K562 (cell line): ENCODE measurements around the gene AHCYL1. TPM values are rescaled to one million over a fixed set of nuclear protein-coding genes. Genes with fewer than 3 reads are reported as not detected.

Experiments used
- ATAC-seq: fragments of 200-7000 bp; cut with Tn5 transposase; 3 replicates; pipeline ENCODE4 v1.9.1; 2020; ENCODE audit warnings: moderate library complexity
- BruUV-seq: library from RNA; stranded (reverse); fragments of 400-500 nt; replicated peaks from 2 replicates; lab custom pipeline; 2021; lab: Mats Ljungman, UMichigan
- CTCF ChIA-PET: fragments of 300-600 bp; formaldehyde crosslinking; extraction: SDS; loops from one replicate; lab custom pipeline; 2021; ENCODE audit warnings: low intra/inter-chr PET ratio; lab: Yijun Ruan, JAX
- POLR2A ChIA-PET: fragments of 300-600, 350-650 bp; sonication (Branson Sonifier 250); formaldehyde crosslinking; extraction: SDS; loops from one replicate; lab custom pipeline; 2021; ENCODE audit warnings: antibody characterized with exemption, inconsistent platforms; lab: Yijun Ruan, JAX
- DNase-seq, 4 experiments: peaks; one replicate each; pipeline versions ENCODE4 v3.0.0 to v3.0.0-alpha.2; 2011 to 2018; ENCODE audit warnings: low spot score in 3 of 4, mixed read lengths in 3 of 4; ENCODE audit errors: extremely low read depth in 1 of 4
- FAIRE-seq: peaks from 2 replicates; lab custom pipeline; 2011; peaks lifted over from hg19 to GRCh38; lab: Jason Lieb, UNC
- H2AFZ ChIP-seq: 2 replicates; pipeline ENCODE4 v1.6.0; 2011; ENCODE audit warnings: low read depth, low read length, control low read depth, inconsistent platforms
- H3K27ac ChIP-seq: fragments of 200-600 bp; 3 replicates; pipeline ENCODE4 v1.8.0; 2011; ENCODE audit warnings: low read depth, mild to moderate bottlenecking, control low read depth, inconsistent platforms, low read length, moderate library complexity, mixed read lengths; ENCODE audit errors: extremely low read depth
- H3K27me3 ChIP-seq, 2 experiments: fragments of 300-600 bp in 1 of 2; 2 replicates in 1 of 2; 3 replicates in 1 of 2; pipeline versions ENCODE4 v1.6.0 to v1.8.0; 2011; ENCODE audit warnings: inconsistent platforms in 2 of 2, low read length in 2 of 2, mild to moderate bottlenecking in 1 of 2, mixed read lengths in 1 of 2, moderate library complexity in 1 of 2; ENCODE audit not compliant: control insufficient read depth in 2 of 2, insufficient read depth in 2 of 2
- H3K36me3 ChIP-seq: fragments of 300-600 bp; 3 replicates; pipeline ENCODE4 v1.8.0; 2011; ENCODE audit warnings: mild to moderate bottlenecking, low read length, inconsistent platforms; ENCODE audit not compliant: control insufficient read depth, insufficient read depth
- H3K4me1 ChIP-seq, 2 experiments: fragments of 200-600 bp in 1 of 2; replicated peaks in 1 of 2; 2 replicates in 1 of 2; 3 replicates in 1 of 2; pipeline versions ENCODE4 v1.5.1 to v1.8.0; 2011; ENCODE audit warnings: inconsistent platforms in 2 of 2, low read length in 2 of 2, mild to moderate bottlenecking in 1 of 2, mixed read lengths in 1 of 2, moderate library complexity in 1 of 2; ENCODE audit not compliant: control insufficient read depth in 2 of 2, insufficient read depth in 2 of 2
- H3K4me2 ChIP-seq: 2 replicates; pipeline ENCODE4 v1.6.1; 2011; ENCODE audit warnings: low read length, control low read depth, inconsistent platforms, mixed read lengths; ENCODE audit not compliant: insufficient read depth
- H3K4me3 ChIP-seq: fragments of 200-600 bp; sonication (generic), shearing (Covaris generic); 2 replicates; pipeline ENCODE4 v1.5.1; 2016; ENCODE audit warnings: control low read depth, inconsistent platforms
- H3K79me2 ChIP-seq: fragments of 200-600 bp; 3 replicates; pipeline ENCODE4 v1.8.0; 2011; ENCODE audit warnings: low read length, inconsistent platforms; ENCODE audit not compliant: control insufficient read depth, insufficient read depth
- H3K9ac ChIP-seq, 2 experiments: 2 replicates each; pipeline versions ENCODE4 v1.6.0 to v1.6.1; 2011; ENCODE audit warnings: low read depth in 2 of 2, low read length in 2 of 2, control low read depth in 1 of 2, inconsistent platforms in 1 of 2, mild to moderate bottlenecking in 1 of 2, mixed read lengths in 1 of 2; ENCODE audit not compliant: insufficient read depth in 1 of 2
- H3K9me1 ChIP-seq: one replicate; pipeline ENCODE4 v1.6.0; 2011; ENCODE audit warnings: inconsistent platforms, mild to moderate bottlenecking, low read length, moderate library complexity; ENCODE audit not compliant: control insufficient read depth, insufficient read depth
- H3K9me3 ChIP-seq: replicated peaks from 2 replicates; pipeline ENCODE4 v1.5.1; 2011; ENCODE audit warnings: low read depth, low read length, inconsistent platforms; ENCODE audit not compliant: control insufficient read depth, insufficient read depth
- H4K20me1 ChIP-seq: replicated peaks from 2 replicates; pipeline ENCODE4 v1.6.1; 2011; ENCODE audit warnings: low read length, inconsistent platforms, mixed read lengths; ENCODE audit not compliant: control insufficient read depth, insufficient read depth
- L3MBTL2 ChIP-seq: fragments of 450-650 bp; IDR thresholded peaks from 2 replicates; pipeline ENCODE4 v1.6.1; 2016; ENCODE audit warnings: mild to moderate bottlenecking, moderate library complexity
- NFIC ChIP-seq: fragments of 450-650 bp; IDR thresholded peaks from 2 replicates; pipeline ENCODE4 v1.6.1; 2017; ENCODE audit warnings: mild to moderate bottlenecking, inconsistent platforms
- NFIX ChIP-seq: fragments of 250-450 bp; sonication (Bioruptor Pico); IDR thresholded peaks from 2 replicates; pipeline ENCODE4 v1.4.0; 2020; ENCODE audit warnings: low read depth, mild to moderate bottlenecking, moderate library complexity
- PML ChIP-seq: IDR thresholded peaks from 2 replicates; pipeline ENCODE4 v1.6.1; 2012; ENCODE audit warnings: low read length, inconsistent platforms
- POLR2A ChIP-seq: fragments of 450-650 bp; conservative IDR thresholded peaks from 2 replicates; pipeline ENCODE4 v1.6.1; 2016
- POLR2G ChIP-seq: fragments of 200-400 bp; formaldehyde crosslinking; IDR thresholded peaks from 2 replicates; pipeline ENCODE4 v1.6.1; 2017; ENCODE audit warnings: low read depth, mild to moderate bottlenecking, antibody characterized with exemption, low read length, moderate library complexity
- ZNF395 ChIP-seq: fragments of 200-800 bp; sonication (Bioruptor generic); IDR thresholded peaks from 2 replicates; pipeline ENCODE4 v1.6.1; 2017; ENCODE audit warnings: missing genetic modification characterization, missing compliant biosample characterization
- ZNF449 ChIP-seq: fragments of 250-450 bp; sonication (Bioruptor Pico); IDR thresholded peaks from 2 replicates; pipeline ENCODE4 v1.8.0; 2022; ENCODE audit warnings: moderate library complexity, mild to moderate bottlenecking, inconsistent platforms
- WGBS: fragments of 100-300 bp; shearing (Covaris generic); methylation state at CpG from one replicate; pipeline ENCODE4 v1.1.6; 2016; ENCODE audit warnings: low coverage, mixed read lengths; ENCODE audit not compliant: insufficient coverage; ENCODE audit errors: missing lambda C conversion rate; 5-methylcytosine and 5-hydroxymethylcytosine counted together
- in situ Hi-C: fragments of 300-500 bp; cut with MboI; formaldehyde crosslinking; loops from 4 replicates; pipeline ENCODE4 v1.15.0; 2018; ENCODE audit warnings: inconsistent platforms, mixed read lengths
- intact Hi-C: fragments of 100-400 bp; cut with micrococcal nuclease; formaldehyde crosslinking; loops from 2 replicates; pipeline ENCODE4 v1.14.2; 2022
- polyA plus RNA-seq, 8 experiments: library from polyadenylated mRNA; depleted of rRNA in 4 of 8; stranded (reverse) in 5 of 8; unstranded in 3 of 8; fragments of >200 nt; fragmentation: Nextera tagmentation in 2 of 8; fragmentation: Illumina TruSeq in 1 of 8; extraction: Ambion mirVana in 2 of 8; extraction: Trizol in 1 of 8; gene quantifications; 2 replicates each; pipeline versions ENCODE4 v1.2.1 to v1.2.3, GENCODE V29; 2011 to 2014; ENCODE audit warnings: inconsistent platforms in 1 of 8, missing spikeins in 1 of 8
- total RNA-seq, 7 experiments: library from RNA; depleted of rRNA in 6 of 7; stranded (reverse); fragments of >200 nt in 6 of 7; fragmentation: Illumina TruSeq in 2 of 7; extraction: Trizol in 2 of 7; gene quantifications; 2 replicates each; pipeline versions ENCODE4 v1.2.1 to v1.2.3, GENCODE V29; 2011 to 2021; ENCODE audit warnings: low replicate concordance in 1 of 7

AHCYL1 gene
- total and polyA plus RNA-seq, 9 of the 15 experiments (the other 6 are each of a cell fraction or from before 2014, with no cell fraction given) = 27.3 to 118 (median 44.5) TPM

GRCh38 chr1:110049801-110050601 is 65.4 kb downstream of the AHCYL1 start:
- Histone ChIP-seq H3K79me2 (no peaks in the 10 kb centered on the region), H3K27me3 (no peaks in the 10 kb centered on the region), H4K20me1 (peaks cover 12% of the 10 kb centered on the region), H3K9me1 (no peaks in the 10 kb centered on the region), H3K9ac (0 out of 4 replicates have a peak overlapping the region, but pooled peaks of 1 of the 2 experiments have one; percentile 7), H3K36me3 (peaks cover 97% of the 10 kb centered on the region), H3K9me3 (no peaks in the 10 kb centered on the region), H3K4me1 (no peaks in the 10 kb centered on the region), H3K27ac (no peak overlapping the region), H3K4me2 (no peak overlapping the region), H2AFZ (no peak overlapping the region), H3K4me3 (no peak overlapping the region)
- no peak for DNase-seq
- ChIA-PET POLR2A (interaction anchor here (0.5 to 18.1 kb wide), 10 partner anchors 9 to 262 kb away, joined by 3 to 200 read pairs (median 4); partner anchors contain the start of gene STRIP1), CTCF (interaction anchor here (0.6 kb wide), 1 partner anchor 11 kb away, joined by 5 read pairs; no protein-coding TSS in a partner anchor)
- TF ChIP-seq NFIX (CRISPR knock-in tag) (peak; percentile 51; the same call in 1 of the 2 replicates), L3MBTL2 (no peak), ZNF449 (CRISPR knock-in tag) (no peak), NFIC (peak; percentile 92), POLR2A (0 out of 2 replicates have a peak, but pooled peaks have one; percentile 14), ZNF395 (CRISPR knock-in tag) (no peak), PML (no peak), POLR2G (0 out of 2 replicates have a peak, but pooled peaks have one; percentile 35)
- intact Hi-C loops (loop anchor here (10.0 kb wide), 1 partner anchor 415 kb away; no protein-coding TSS in a partner anchor), in situ Hi-C loops (loop anchor here (5.0 kb wide), 1 partner anchor 57 kb away; no protein-coding TSS in a partner anchor)
- ATAC-seq = no peak
- FAIRE-seq = no peak
- WGBS = 81% methylated on average over 11 of the region's 11 CpGs
- no TSS peak for BruUV-seq
